ENCODE measurements around the gene TAX1BP1.
"Not testable (repeated sequence)": the region's sequence is repeated elsewhere in the genome, so short reads cannot be mapped to it uniquely, and the experiment has no call there.

The TAX1BP1 gene

GRCh38 chr7:27850531-27850930, 110.6 kb downstream of the TAX1BP1 start:
- TF ChIP-seq TAF1 (IDR thresholded peaks at IDR 0.05; ENCODE audit: borderline replicate concordance, low read depth, low read length): no peak
- TF ChIP-seq POLR2AphosphoS5 (IDR thresholded peaks at IDR 0.05; ENCODE audit: low read depth, low read length): no peak
- no peak for TF ChIP-seq POLR2A (IDR thresholded peaks at IDR 0.05; ENCODE audit: low read depth, low read length)
- FAIRE-seq (no peak), DNase-seq (ENCODE audit: insufficient read length) (no peak)

- not testable (repeated sequence) for DNase-seq (ENCODE audit: insufficient read length); FAIRE-seq
Measured at GRCh38 chr7:27856703-27857485, 116.9 kb downstream of the TAX1BP1 start.

- FAIRE-seq (no peak), DNase-seq (ENCODE audit: insufficient read length) (no peak)
- TF ChIP-seq TAF1 (IDR thresholded peaks at IDR 0.05; ENCODE audit: borderline replicate concordance, low read depth, low read length) (no peak), POLR2A (IDR thresholded peaks at IDR 0.05; ENCODE audit: low read depth, low read length) (no peak), POLR2AphosphoS5 (IDR thresholded peaks at IDR 0.05; ENCODE audit: low read depth, low read length) (no peak)
Measured at GRCh38 chr7:27860800-27861199, 120.8 kb downstream of the TAX1BP1 start.

- TF ChIP-seq TAF1 (IDR thresholded peaks at IDR 0.05; ENCODE audit: borderline replicate concordance, low read depth, low read length) (no peak), POLR2AphosphoS5 (IDR thresholded peaks at IDR 0.05; ENCODE audit: low read depth, low read length) (no peak), POLR2A (IDR thresholded peaks at IDR 0.05; ENCODE audit: low read depth, low read length) (no peak)
- FAIRE-seq: no peak
Measured at GRCh38 chr7:27861747-27862146, 121.8 kb downstream of the TAX1BP1 start.

GRCh38 chr7:27863880-27864279, 123.9 kb downstream of the TAX1BP1 start:
- no peak for TF ChIP-seq POLR2AphosphoS5 (IDR thresholded peaks at IDR 0.05; ENCODE audit: low read depth, low read length)
- no peak for TF ChIP-seq POLR2A (IDR thresholded peaks at IDR 0.05; ENCODE audit: low read depth, low read length)
- no peak for TF ChIP-seq TAF1 (IDR thresholded peaks at IDR 0.05; ENCODE audit: borderline replicate concordance, low read depth, low read length)
- FAIRE-seq: no peak
- no peak for DNase-seq (ENCODE audit: insufficient read length)

More at GRCh38 chr7:27861747-27862146, 121.8 kb downstream of the TAX1BP1 start:
- DNase-seq (ENCODE audit: insufficient read length): no peak

- no peak for DNase-seq (ENCODE audit: insufficient read length)
- TF ChIP-seq TAF1 (IDR thresholded peaks at IDR 0.05; ENCODE audit: borderline replicate concordance, low read depth, low read length) (no peak), POLR2AphosphoS5 (IDR thresholded peaks at IDR 0.05; ENCODE audit: low read depth, low read length) (no peak), POLR2A (IDR thresholded peaks at IDR 0.05; ENCODE audit: low read depth, low read length) (no peak)
- FAIRE-seq: no peak
Measured at GRCh38 chr7:27866256-27866655, 126.3 kb downstream of the TAX1BP1 start.

GRCh38 chr7:27866828-27867672, 127.1 kb downstream of the TAX1BP1 start:
- TF ChIP-seq POLR2AphosphoS5 (IDR thresholded peaks at IDR 0.05; ENCODE audit: low read depth, low read length) (no peak), POLR2A (IDR thresholded peaks at IDR 0.05; ENCODE audit: low read depth, low read length) (no peak), TAF1 (IDR thresholded peaks at IDR 0.05; ENCODE audit: borderline replicate concordance, low read depth, low read length) (no peak)
- FAIRE-seq (no peak), DNase-seq (ENCODE audit: insufficient read length) (no peak)

- TF ChIP-seq POLR2AphosphoS5 (IDR thresholded peaks at IDR 0.05; ENCODE audit: low read depth, low read length) (no peak), POLR2A (IDR thresholded peaks at IDR 0.05; ENCODE audit: low read depth, low read length) (no peak), TAF1 (IDR thresholded peaks at IDR 0.05; ENCODE audit: borderline replicate concordance, low read depth, low read length) (no peak)
- no peak for FAIRE-seq
- DNase-seq (ENCODE audit: insufficient read length): no peak
Measured at GRCh38 chr7:27868131-27868550, 128.2 kb downstream of the TAX1BP1 start.

- no peak for DNase-seq (ENCODE audit: insufficient read length)
- no peak for FAIRE-seq
- TF ChIP-seq POLR2A (IDR thresholded peaks at IDR 0.05; ENCODE audit: low read depth, low read length): no peak
- no peak for TF ChIP-seq POLR2AphosphoS5 (IDR thresholded peaks at IDR 0.05; ENCODE audit: low read depth, low read length)
- no peak for TF ChIP-seq TAF1 (IDR thresholded peaks at IDR 0.05; ENCODE audit: borderline replicate concordance, low read depth, low read length)
Measured at GRCh38 chr7:27869056-27869455, 129.1 kb downstream of the TAX1BP1 start.

GRCh38 chr7:27870595-27870994, 130.6 kb downstream of the TAX1BP1 start:
- FAIRE-seq (no peak), DNase-seq (ENCODE audit: insufficient read length) (no peak)
- TF ChIP-seq TAF1 (IDR thresholded peaks at IDR 0.05; ENCODE audit: borderline replicate concordance, low read depth, low read length) (no peak), POLR2A (IDR thresholded peaks at IDR 0.05; ENCODE audit: low read depth, low read length) (no peak), POLR2AphosphoS5 (IDR thresholded peaks at IDR 0.05; ENCODE audit: low read depth, low read length) (no peak)

GRCh38 chr7:27871086-27871485, 131.1 kb downstream of the TAX1BP1 start:
- DNase-seq (ENCODE audit: insufficient read length) (no peak), FAIRE-seq (no peak)
- TF ChIP-seq POLR2A (IDR thresholded peaks at IDR 0.05; ENCODE audit: low read depth, low read length): no peak
- no peak for TF ChIP-seq POLR2AphosphoS5 (IDR thresholded peaks at IDR 0.05; ENCODE audit: low read depth, low read length)
- no peak for TF ChIP-seq TAF1 (IDR thresholded peaks at IDR 0.05; ENCODE audit: borderline replicate concordance, low read depth, low read length)

GRCh38 chr7:27871866-27872265, 131.9 kb downstream of the TAX1BP1 start:
- FAIRE-seq (no peak), DNase-seq (ENCODE audit: insufficient read length) (no peak)
- TF ChIP-seq TAF1 (IDR thresholded peaks at IDR 0.05; ENCODE audit: borderline replicate concordance, low read depth, low read length) (no peak), POLR2A (IDR thresholded peaks at IDR 0.05; ENCODE audit: low read depth, low read length) (no peak), POLR2AphosphoS5 (IDR thresholded peaks at IDR 0.05; ENCODE audit: low read depth, low read length) (no peak)

Data from GM12892 (cell line).